PC-9 (cell line): ENCODE data around the gene HOXC13.

ENCODE experiments used
- CTCF ChIP-seq: fragments of 200-600 bp; sonication (generic); conservative IDR thresholded peaks from 2 replicates; pipeline ENCODE4 v1.6.1; 2017; ENCODE audit warnings: mixed run types, antibody characterized with exemption, mild to moderate bottlenecking, moderate library complexity
- EZH2 ChIP-seq: fragments of 200-600 bp; sonication (generic); IDR thresholded peaks from 2 replicates; pipeline ENCODE4 v1.8.0; 2017; ENCODE audit warnings: antibody characterized with exemption, low read depth

GRCh38 chr12:53993162-53994008, 54.8 kb downstream of the HOXC13 start:
- TF ChIP-seq EZH2, result no peak
- no peak for TF ChIP-seq CTCF
